Measurements from ENCODE around the gene LRRC19.
A peak's percentile ranks its signal among the peaks of the same experiment; 100 is the strongest.

The LRRC19 gene, protein sequence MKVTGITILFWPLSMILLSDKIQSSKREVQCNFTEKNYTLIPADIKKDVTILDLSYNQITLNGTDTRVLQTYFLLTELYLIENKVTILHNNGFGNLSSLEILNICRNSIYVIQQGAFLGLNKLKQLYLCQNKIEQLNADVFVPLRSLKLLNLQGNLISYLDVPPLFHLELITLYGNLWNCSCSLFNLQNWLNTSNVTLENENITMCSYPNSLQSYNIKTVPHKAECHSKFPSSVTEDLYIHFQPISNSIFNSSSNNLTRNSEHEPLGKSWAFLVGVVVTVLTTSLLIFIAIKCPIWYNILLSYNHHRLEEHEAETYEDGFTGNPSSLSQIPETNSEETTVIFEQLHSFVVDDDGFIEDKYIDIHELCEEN

GRCh38 chr9:27005491-27005890 lies at the start of gene LRRC19:
Gene LRRC19, minus strand, starts transcription at chr9:27005672. Its CDS starts 5,978 bp downstream, at chr9:26999694.
- FAIRE-seq: no peak

GRCh38 chr9:27054841-27055240 lies 49.4 kb upstream of the LRRC19 start:
- FAIRE-seq: no peak

DNA sequence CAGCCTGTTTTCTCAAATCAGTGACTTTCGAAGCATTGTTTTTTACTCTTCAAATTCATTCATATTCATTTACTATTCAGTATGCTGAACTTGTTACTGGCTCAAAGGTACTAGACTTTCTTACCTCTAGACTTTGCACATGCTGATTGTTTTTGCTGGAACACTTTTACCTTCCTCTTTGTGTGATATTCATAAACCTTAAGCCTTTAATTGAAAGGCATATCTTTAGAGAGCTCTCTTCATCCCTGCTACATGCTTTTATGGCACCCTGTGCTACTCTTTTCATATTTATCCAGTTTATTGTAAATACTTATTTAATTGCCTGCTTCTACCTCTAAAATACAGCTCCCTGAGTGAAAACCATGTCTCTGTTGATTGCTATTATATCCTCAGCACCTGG lies 48.7 kb upstream of the LRRC19 start:
- no peak for FAIRE-seq

- no peak for FAIRE-seq
These were observed 48.0 kb upstream of the LRRC19 start for GRCh38 chr9:27053369-27054022.

GRCh38 chr9:27047136-27047535 lies 41.7 kb upstream of the LRRC19 start:
- no peak for FAIRE-seq

DNA sequence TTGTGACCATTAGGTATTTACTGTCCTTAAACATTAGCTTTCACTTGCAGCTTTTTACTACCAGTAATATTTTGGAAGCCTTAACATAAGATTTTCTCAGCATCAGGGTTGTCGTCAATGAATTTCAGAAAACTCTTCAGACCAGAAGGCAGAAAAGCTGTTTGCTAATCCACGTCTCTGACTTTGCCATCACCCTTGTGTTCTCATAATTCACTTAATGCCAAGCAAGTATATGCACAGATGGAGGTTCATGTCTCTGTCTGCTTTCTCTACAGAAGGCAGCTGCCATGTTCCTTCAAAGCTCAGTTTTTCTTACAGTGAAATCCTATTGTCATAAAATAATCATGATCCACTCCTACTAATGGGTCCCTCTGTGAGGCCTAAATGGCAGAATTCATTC lies 37.7 kb upstream of the LRRC19 start:
- no peak for FAIRE-seq

DNA sequence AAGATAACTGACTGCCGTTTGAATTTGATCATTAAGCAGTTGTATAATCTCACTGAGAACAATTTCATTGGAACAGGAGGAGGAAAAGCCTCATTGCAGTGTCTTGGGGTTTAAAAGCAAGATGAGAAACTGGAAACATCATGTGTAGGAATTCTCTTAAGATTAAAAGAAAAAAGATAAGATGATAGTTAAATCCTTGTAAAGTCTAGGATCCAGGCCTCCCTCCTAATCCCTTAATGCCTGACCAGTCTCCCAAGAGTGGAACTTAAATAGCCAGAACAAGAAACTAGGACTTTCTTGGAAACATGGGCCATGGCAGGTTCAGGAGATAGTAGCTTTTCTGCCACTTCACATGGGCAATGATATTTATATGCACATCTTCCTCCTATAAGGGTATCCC lies 37.0 kb upstream of the LRRC19 start:
- no peak for FAIRE-seq

GRCh38 chr9:27041746-27042145 lies 36.3 kb upstream of the LRRC19 start:
- no peak for FAIRE-seq

DNA sequence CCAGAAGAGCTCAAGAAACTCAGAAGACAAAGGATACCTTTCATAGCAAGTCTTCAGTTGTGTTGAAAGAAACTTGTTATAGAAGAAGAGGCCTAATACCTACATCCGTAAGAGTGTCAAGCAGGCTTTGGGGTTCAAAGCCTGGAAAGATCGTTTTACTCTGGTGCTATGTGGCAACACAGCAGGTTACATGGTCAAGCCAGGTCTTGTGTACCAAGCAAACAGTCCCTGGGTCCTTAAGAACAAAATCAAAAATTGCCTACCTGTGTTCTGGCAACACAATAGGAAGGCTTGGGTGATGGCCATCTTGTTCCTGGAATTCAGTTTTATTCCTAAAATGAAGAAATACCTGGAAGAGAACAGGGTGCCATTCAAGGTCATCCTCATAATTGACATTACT lies 32.0 kb upstream of the LRRC19 start:
- no peak for FAIRE-seq

DNA sequence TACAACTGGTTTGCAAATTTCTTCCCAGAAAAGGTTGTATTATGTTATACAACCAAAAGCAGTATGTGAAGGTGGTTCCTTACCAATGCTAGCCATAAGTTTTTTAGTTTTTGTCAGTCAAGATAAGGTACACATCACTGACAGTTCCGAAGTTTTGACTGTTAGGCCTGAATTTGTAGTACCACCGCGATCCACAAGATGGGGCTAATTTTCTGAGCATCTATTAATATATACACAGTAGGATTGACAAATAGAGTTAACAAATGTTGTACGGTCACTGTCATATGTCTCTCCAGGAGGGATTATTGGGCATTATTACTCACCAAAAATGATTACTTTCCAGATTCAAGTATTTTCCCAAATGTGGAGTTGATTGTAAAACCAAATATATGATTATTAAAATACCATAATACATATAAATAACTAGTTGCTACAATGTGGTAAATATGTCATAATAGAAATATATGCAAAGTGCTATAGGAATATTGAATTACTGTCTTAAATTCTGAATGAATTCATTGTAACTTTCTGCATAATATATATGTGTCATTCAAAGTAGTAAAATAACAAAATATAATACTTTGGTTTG lies 28.4 kb upstream of the LRRC19 start:
- FAIRE-seq: peak; percentile 68

DNA sequence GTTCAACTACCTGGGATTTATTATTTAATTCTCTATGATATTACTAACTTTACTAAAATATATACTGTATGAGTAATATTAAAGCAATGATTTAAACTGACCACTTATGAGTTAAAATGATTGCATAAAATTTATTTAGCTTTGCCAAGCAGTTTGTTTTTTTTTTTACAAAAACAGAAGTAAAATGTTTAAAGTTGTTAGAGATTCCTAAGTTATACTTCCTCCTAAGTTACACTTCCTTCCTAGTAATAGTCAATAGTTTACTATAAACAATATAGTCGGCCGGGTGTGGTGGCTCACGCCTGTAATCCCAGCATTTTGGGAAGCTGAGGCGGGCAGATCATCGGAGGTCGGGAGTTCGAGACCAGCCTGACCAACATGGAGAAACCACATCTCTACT lies 23.7 kb upstream of the LRRC19 start:
- FAIRE-seq: no peak

DNA sequence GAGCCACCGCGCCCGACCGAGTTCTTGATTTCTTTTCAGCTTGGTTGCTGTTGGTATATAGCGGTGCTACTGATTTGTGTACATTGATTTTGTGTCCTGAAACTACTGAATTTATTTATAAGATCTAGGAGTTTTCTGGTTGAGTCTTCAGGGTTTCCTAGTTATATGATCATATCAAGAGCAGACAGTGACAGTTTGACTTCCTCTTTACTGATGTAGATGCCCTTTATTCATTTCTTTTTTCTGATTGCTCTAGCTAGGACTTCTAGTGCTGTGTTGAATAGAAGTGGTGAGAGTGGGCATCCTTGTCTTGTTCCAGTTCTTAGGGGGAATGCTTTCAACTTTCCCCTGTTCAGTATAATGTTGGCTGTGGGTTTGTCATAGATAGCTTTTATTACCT lies 17.4 kb upstream of the LRRC19 start:
- FAIRE-seq: no peak

DNA sequence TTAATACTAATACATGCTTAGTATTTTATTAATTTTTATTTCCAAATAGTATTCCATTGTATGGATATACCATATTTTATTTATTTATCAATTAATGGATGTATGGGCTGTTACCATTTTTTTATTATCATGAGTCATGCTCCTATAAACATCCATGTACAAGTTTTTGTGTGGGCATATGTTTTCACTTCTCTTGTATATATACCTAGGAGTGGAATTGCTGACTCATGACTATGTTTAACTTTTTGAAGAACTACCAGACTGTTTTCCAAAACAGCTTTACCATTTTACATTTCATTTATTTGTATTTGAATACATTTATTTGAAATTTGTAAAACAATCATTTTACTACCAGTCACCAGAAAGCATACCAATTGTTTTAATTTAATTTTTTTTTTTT lies 14.1 kb upstream of the LRRC19 start:
- peak; percentile 5 for FAIRE-seq

GRCh38 chr9:27003426-27004077 lies 1.9 kb downstream of the LRRC19 start:
- no peak for FAIRE-seq

DNA sequence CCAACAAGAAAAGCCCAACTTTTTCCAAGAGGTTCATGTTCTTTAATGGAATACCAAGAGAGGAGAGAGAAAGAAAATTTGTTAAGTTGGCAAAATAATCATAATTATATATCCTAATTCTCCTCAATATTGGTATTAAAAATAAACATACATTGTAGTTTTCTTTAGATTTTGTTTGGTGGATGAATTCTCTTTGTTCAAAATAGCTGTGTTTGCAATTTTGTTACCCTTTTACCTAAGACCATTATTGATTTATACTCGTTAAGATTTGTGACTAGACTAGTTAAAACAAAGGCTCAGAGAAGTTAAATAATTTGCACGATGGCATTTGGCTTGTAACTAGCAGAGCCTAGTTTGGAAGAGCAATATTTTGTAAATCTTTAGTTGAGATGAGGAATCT lies 9.7 kb downstream of the LRRC19 start:
- no peak for FAIRE-seq

DNA sequence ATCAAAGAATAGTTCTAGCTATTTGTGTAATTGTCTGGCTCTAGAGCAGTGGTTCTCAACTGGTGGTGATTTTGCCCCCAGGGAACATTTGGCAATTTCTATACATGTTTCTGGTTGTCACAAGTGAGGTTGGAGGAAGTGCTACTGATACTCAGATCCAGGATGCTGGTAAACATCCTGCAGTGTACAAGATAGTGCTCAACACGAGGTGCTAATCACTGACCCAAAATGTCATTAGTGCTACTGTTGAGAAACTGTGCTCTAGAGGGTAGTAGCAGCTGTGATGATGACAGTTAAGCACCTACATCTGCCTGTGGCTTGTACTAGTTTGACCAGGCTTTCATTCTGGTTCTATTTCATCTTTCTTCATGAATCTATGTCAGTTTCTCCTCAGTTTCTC lies 22.1 kb downstream of the LRRC19 start:
- FAIRE-seq: no peak

DNA sequence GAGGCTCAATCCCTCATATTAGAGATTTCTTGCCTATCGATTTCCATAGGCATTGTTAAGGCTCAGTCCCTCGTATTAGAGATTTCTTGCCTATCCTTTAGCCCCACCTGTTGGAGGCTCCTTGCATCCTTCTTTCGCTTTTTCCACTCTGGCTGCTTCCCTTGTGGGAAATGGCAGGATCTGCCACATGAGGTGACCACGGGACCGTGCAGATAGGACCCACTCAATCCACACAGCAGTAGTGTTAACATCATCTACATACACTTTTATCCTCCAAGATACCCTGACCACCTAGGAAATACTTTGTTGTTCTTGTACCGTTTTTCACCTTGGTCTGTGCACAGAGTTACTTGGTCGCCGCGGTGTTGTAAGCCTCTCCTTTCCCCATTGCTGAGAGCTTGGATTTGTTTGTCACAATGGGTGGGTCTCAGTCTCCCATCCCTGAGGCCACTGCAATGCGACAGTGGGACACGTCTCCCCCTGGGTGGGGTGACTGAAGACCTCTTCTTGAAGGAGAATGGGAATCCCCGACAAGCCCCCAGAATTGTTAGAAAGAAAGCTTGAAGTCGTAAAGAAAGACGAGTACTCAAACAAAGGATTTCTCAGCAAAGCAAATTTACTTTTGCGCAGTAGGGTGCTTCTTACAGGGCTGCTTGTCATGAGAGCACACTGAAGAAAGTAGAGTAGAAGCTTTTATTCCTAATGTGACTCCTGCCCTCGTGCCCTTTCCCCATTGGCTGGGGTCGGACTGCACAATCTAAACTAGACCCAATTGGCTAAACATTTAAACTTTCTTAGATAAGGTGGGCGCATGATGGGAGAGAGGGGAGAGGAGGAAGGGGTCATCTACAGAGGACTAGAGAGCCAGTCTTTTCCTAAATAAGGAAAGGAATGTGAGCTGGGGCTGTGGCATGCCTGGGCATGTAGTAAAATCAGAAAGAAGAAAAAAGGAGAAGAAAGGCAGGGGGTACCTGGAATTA lies 29.5 kb downstream of the LRRC19 start:
- peak; percentile 89 for FAIRE-seq

DNA sequence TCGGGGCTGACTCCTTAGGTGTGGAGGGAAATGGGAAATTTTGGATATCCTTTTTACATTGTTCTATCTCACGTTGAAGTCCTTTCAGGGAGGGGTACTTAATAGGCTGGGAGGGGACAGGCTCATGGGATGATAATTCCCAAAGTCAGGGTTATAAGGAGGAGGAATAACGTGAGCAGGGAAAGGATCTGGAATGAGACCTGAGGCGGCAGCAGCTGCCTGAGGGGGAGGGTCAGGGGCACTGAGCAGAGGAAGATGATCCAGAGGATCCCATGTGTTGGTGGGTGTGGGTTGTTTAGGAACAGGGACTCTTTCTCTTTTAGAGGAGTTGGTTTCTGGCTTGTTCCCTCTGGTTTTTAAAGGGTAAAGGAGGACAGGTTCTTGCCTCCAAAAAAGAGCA lies 30.5 kb downstream of the LRRC19 start:
- FAIRE-seq: no peak

DNA sequence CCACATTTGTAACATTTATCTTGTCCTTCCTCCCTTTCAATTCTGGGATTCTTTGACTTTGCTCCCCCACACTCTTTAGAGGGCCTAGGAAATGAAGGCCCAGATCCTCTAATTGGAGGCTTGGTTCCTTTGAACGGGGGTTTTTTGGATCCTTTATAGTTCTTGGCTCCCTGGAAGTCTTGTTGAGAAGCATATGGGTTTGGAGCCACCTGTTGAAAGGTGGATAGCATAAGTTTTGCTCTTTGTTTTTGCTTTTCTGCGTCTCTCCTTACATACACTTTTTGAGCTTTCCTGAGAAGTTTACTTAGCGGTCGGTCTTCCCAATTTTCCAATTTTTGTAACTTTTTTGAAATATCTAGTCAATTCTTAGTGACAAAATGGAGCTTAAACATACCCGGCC lies 31.5 kb downstream of the LRRC19 start:
- FAIRE-seq: no peak

- FAIRE-seq: no peak
These were observed 33.8 kb downstream of the LRRC19 start for GRCh38 chr9:26971721-26972120.

- FAIRE-seq: no peak
These were observed 48.6 kb downstream of the LRRC19 start for GRCh38 chr9:26956860-26957233.
